Measurements from ENCODE around the gene DYNLT2B. TPM values are rescaled to one million over a fixed set of nuclear protein-coding genes. Genes with fewer than 3 reads are reported as not detected.
A peak's percentile ranks its signal among the peaks of the same experiment; 100 is the strongest.
"Not testable (repeated sequence)": the region's sequence is repeated elsewhere in the genome, so short reads cannot be mapped to it uniquely, and the experiment has no call there.

Gene DYNLT2B
- total and polyA plus RNA-seq, 5 experiments from 2014 or later = 4.2 to 12.6 (median 9.2) TPM

GRCh38 chr3:196320137-196320536 lies 2.1 kb upstream of the DYNLT2B start:
- POLR2A ChIA-PET = no interaction called here
- ATAC-seq (no peak), DNase-seq (no peak)
- H3K4me3 Mint-ChIP-seq = peak overlapping the region in 4 of 10 donors; percentile 12 to 40 (median 31)
- peak overlapping the region in 5 of 10 donors; percentile 8 to 84 (median 65) for H3K27ac Mint-ChIP-seq
- H3K27me3 Mint-ChIP-seq = no peaks in the 10 kb centered on the region
- H3K9me3 Mint-ChIP-seq = no peaks in the 10 kb centered on the region
- peaks cover 2 to 15% (median 9%) of the 10 kb centered on the region in 4 donors for H3K4me1 Mint-ChIP-seq
- no peaks in the 10 kb centered on the region for H3K36me3 Mint-ChIP-seq

- ATAC-seq, H3K27me3 Mint-ChIP-seq, H3K36me3 Mint-ChIP-seq, H3K9me3 Mint-ChIP-seq: not testable (repeated sequence)
- Mint-ChIP-seq H3K4me1 (peaks cover 2 to 13% (median 9%) of the 10 kb centered on the region in 4 donors), H3K27ac (peak overlapping the region; percentile 82 to 98 (median 96)), H3K4me3 (peak overlapping the region; percentile 86 to 97 (median 92))
- POLR2A ChIA-PET = interaction anchor here (0.6 to 2.0 kb wide), 7 partner anchors 28 to 1668 kb away, joined by 3 to 11 read pairs (median 5); partner anchors contain the start of genes FBXO45, UBXN7 and WDR53
- DNase-seq = peak in 1 of 10 donors; percentile 42
Measured at GRCh38 chr3:196316799-196317686, 997 bp downstream of the DYNLT2B start.

GRCh38 chr3:196315821-196316220 lies 2.2 kb downstream of the DYNLT2B start:
- H3K4me3 Mint-ChIP-seq = peak overlapping the region in 1 of 10 donors; percentile 19
- peaks cover 0 to 2% (median 0%) of the 10 kb centered on the region in 3 donors for H3K36me3 Mint-ChIP-seq
- peak overlapping the region in 3 of 10 donors; percentile 13 to 52 (median 31) for H3K27ac Mint-ChIP-seq
- POLR2A ChIA-PET = no interaction called here
- ATAC-seq (no peak), DNase-seq (no peak)
- peaks cover 2 to 9% (median 6%) of the 10 kb centered on the region in 4 donors for H3K4me1 Mint-ChIP-seq
- H3K9me3 Mint-ChIP-seq = no peaks in the 10 kb centered on the region
- H3K27me3 Mint-ChIP-seq = no peaks in the 10 kb centered on the region

- POLR2A ChIA-PET = no interaction called here
- Mint-ChIP-seq H3K36me3 (peaks cover 0 to 2% (median 0%) of the 10 kb centered on the region in 3 donors), H3K4me3 (peak overlapping the region in 1 of 10 donors; percentile 17), H3K4me1 (peaks cover 2 to 9% (median 6%) of the 10 kb centered on the region in 4 donors), H3K27ac (peak overlapping the region in 7 of 10 donors; percentile 7 to 91 (median 60)), H3K27me3 (no peaks in the 10 kb centered on the region), H3K9me3 (no peaks in the 10 kb centered on the region)
- no peak for ATAC-seq
- DNase-seq = no peak
Measured at GRCh38 chr3:196314597-196314996, 3.4 kb downstream of the DYNLT2B start.

GRCh38 chr3:196314086-196314485 lies 4.0 kb downstream of the DYNLT2B start:
- H3K4me3 Mint-ChIP-seq, H3K36me3 Mint-ChIP-seq, H3K4me1 Mint-ChIP-seq, H3K9me3 Mint-ChIP-seq, DNase-seq, POLR2A ChIA-PET, ATAC-seq, H3K27me3 Mint-ChIP-seq: not testable (repeated sequence)
- peak overlapping the region in 3 of 10 donors; percentile 47 to 91 (median 60) for H3K27ac Mint-ChIP-seq

GRCh38 chr3:196302960-196303359 lies 15.1 kb downstream of the DYNLT2B start:
- H3K27me3 Mint-ChIP-seq, ATAC-seq, DNase-seq, H3K4me1 Mint-ChIP-seq, POLR2A ChIA-PET, H3K4me3 Mint-ChIP-seq, H3K9me3 Mint-ChIP-seq: not testable (repeated sequence)
- Mint-ChIP-seq H3K27ac (peak overlapping the region in 1 of 10 donors; percentile 69), H3K36me3 (peaks cover 0 to 14% (median 12%) of the 10 kb centered on the region in 3 donors)

GRCh38 chr3:196302551-196302950 lies 15.5 kb downstream of the DYNLT2B start:
- POLR2A ChIA-PET, H3K27me3 Mint-ChIP-seq, DNase-seq, H3K9me3 Mint-ChIP-seq, ATAC-seq, H3K4me3 Mint-ChIP-seq, H3K4me1 Mint-ChIP-seq: not testable (repeated sequence)
- H3K36me3 Mint-ChIP-seq = peaks cover 0 to 14% (median 12%) of the 10 kb centered on the region in 3 donors
- peak overlapping the region in 1 of 10 donors; percentile 41 for H3K27ac Mint-ChIP-seq

- POLR2A ChIA-PET = no interaction called here
- H3K4me1 Mint-ChIP-seq = peaks cover 0 to 2% (median 0%) of the 10 kb centered on the region in 4 donors
- H3K9me3 Mint-ChIP-seq = no peaks in the 10 kb centered on the region
Measured at GRCh38 chr3:196298521-196298920, 19.5 kb downstream of the DYNLT2B start.

GRCh38 chr3:196292286-196292923 lies 25.6 kb downstream of the DYNLT2B start:
- H3K27me3 Mint-ChIP-seq = no peaks in the 10 kb centered on the region
- peak overlapping the region in 1 of 10 donors; percentile 32 for H3K27ac Mint-ChIP-seq
- no peaks in the 10 kb centered on the region for H3K9me3 Mint-ChIP-seq
- peaks cover 0 to 2% (median 0%) of the 10 kb centered on the region in 3 donors for H3K36me3 Mint-ChIP-seq
- peaks cover 6 to 13% (median 10%) of the 10 kb centered on the region in 4 donors for H3K4me1 Mint-ChIP-seq
- POLR2A ChIA-PET = no interaction called here
- ATAC-seq = no peak
- DNase-seq = no peak
- no peak overlapping the region for H3K4me3 Mint-ChIP-seq

More at GRCh38 chr3:196298521-196298920, 19.5 kb downstream of the DYNLT2B start:
- ATAC-seq (no peak), DNase-seq (no peak)
- peaks cover 0 to 16% (median 12%) of the 10 kb centered on the region in 3 donors for H3K36me3 Mint-ChIP-seq
- H3K27me3 Mint-ChIP-seq = no peaks in the 10 kb centered on the region
- no peak overlapping the region for H3K4me3 Mint-ChIP-seq
- H3K27ac Mint-ChIP-seq = no peak overlapping the region

GRCh38 chr3:196288141-196288460 lies 29.9 kb downstream of the DYNLT2B start:
- ATAC-seq (no peak), DNase-seq (no peak)
- peaks cover 28 to 50% (median 43%) of the 10 kb centered on the region in 4 donors for H3K4me1 Mint-ChIP-seq
- H3K27me3 Mint-ChIP-seq = no peaks in the 10 kb centered on the region
- POLR2A ChIA-PET = interaction anchor here (0.5 to 1.3 kb wide), 5 partner anchors 9 to 654 kb away, joined by 3 to 11 read pairs (median 5); partner anchors contain the start of genes DYNLT2B and NCBP2
- H3K4me3 Mint-ChIP-seq = peak overlapping the region; percentile 98 to 100 (median 100)
- no peaks in the 10 kb centered on the region for H3K36me3 Mint-ChIP-seq
- H3K27ac Mint-ChIP-seq = peak overlapping the region in 9 of 10 donors; percentile 73 to 100 (median 97)
- H3K9me3 Mint-ChIP-seq = no peaks in the 10 kb centered on the region

GRCh38 chr3:196287440-196288140 lies 30.4 kb downstream of the DYNLT2B start, which contains the start of gene PCYT1A:
Gene PCYT1A, minus strand, starts transcription at chr3:196287726. Its CDS starts 17,195 bp downstream, at chr3:196270531.
- H3K4me1 Mint-ChIP-seq = peaks cover 28 to 52% (median 43%) of the 10 kb centered on the region in 4 donors
- no peaks in the 10 kb centered on the region for H3K36me3 Mint-ChIP-seq
- peak within 1 kb of the TSS; percentile 98 to 100 (median 100) for H3K4me3 Mint-ChIP-seq
- H3K9me3 Mint-ChIP-seq = no peaks in the 10 kb centered on the region
- no peaks in the 10 kb centered on the region for H3K27me3 Mint-ChIP-seq
- POLR2A ChIA-PET = interaction anchor here (0.5 to 1.3 kb wide), 4 partner anchors 10 to 655 kb away, joined by 3 to 6 read pairs (median 4); partner anchors contain the start of gene NCBP2
- H3K27ac Mint-ChIP-seq = peak within 1 kb of the TSS; percentile 92 to 100 (median 98)
- ATAC-seq (peak; percentile 85 to 87), DNase-seq (peak; percentile 42 to 80 (median 61))

- POLR2A ChIA-PET = interaction anchor here (1.0 to 1.3 kb wide), 3 partner anchors 11 to 655 kb away, joined by 3 to 6 read pairs (median 3); partner anchors contain the start of gene NCBP2
- Mint-ChIP-seq H3K4me1 (peaks cover 28 to 53% (median 45%) of the 10 kb centered on the region in 4 donors), H3K4me3 (peak overlapping the region; percentile 98 to 100 (median 100)), H3K27ac (peak overlapping the region; percentile 92 to 100 (median 98)), H3K36me3 (no peaks in the 10 kb centered on the region), H3K27me3 (no peaks in the 10 kb centered on the region), H3K9me3 (no peaks in the 10 kb centered on the region)
- DNase-seq (peak in 3 of 10 donors; percentile 9 to 26 (median 10)), ATAC-seq (peak; percentile 45 to 49)
Measured at GRCh38 chr3:196287090-196287439, 31.0 kb downstream of the DYNLT2B start.
